ENCODE measurements around the gene HERC4. TPM values are rescaled to one million over a fixed set of nuclear protein-coding genes. Genes with fewer than 3 reads are reported as not detected.
A peak's percentile ranks its signal among the peaks of the same experiment; 100 is the strongest.

The HERC4 gene
- total RNA-seq, 1 donor from 2014 or later, result 56.9 TPM

DNA sequence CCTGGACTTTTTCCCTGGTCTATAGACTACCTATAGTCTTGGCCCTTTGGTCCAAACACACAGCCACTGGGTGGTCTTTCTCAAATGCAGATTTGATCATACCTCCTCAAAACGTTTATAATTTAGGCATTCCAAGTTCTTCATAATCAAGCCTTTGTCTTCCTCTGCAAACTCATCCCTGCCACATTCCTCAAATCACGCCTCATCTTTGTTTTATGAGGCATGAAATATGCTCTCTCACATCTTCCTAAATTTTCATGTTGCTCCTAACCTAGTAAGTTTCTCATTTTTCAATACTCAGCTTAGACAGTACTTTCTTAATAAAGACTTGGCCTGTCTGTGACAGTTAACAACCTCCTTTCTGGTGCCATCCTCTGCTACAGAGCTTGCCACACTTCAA is 10.9 kb upstream of the HERC4 start:
- DNase-seq (ENCODE audit: low read depth) (no peak), FAIRE-seq (no peak)
- Mint-ChIP-seq H3K9me3 (ENCODE audit: unreplicated experiment) (no peaks in the 10 kb centered on the region), H3K27ac (ENCODE audit: unreplicated experiment) (no peak overlapping the region), H3K4me3 (ENCODE audit: unreplicated experiment) (no peak overlapping the region), H3K36me3 (ENCODE audit: low read depth, unreplicated experiment) (no peaks in the 10 kb centered on the region), H3K27me3 (ENCODE audit: low read depth, unreplicated experiment) (no peaks in the 10 kb centered on the region), H3K4me1 (ENCODE audit: low read depth, unreplicated experiment) (peaks cover 7% of the 10 kb centered on the region)
- Histone ChIP-seq H2AFZ (ENCODE audit: low read depth, low read length) (peak overlapping the region; percentile 20), H3K79me2 (ENCODE audit: insufficient read depth, low read length) (no peaks in the 10 kb centered on the region), H4K20me1 (ENCODE audit: insufficient read depth, low read length) (no peaks in the 10 kb centered on the region), H3K4me3 (ENCODE audit: insufficient read depth, low read depth, low read length) (no peak overlapping the region), H3K4me1 (ENCODE audit: insufficient read depth, low read length) (peaks cover 9% of the 10 kb centered on the region), H3K27me3 (ENCODE audit: insufficient read depth, low read length) (no peaks in the 10 kb centered on the region), H3K27ac (ENCODE audit: low read depth, low read length) (no peak overlapping the region), H3K9ac (ENCODE audit: low read length) (no peak overlapping the region), H3K9me3 (ENCODE audit: insufficient read depth, low read depth, low read length) (no peaks in the 10 kb centered on the region), H3K4me2 (ENCODE audit: low read length) (no peak overlapping the region), H3K36me3 (ENCODE audit: insufficient read depth, low read length) (no peaks in the 10 kb centered on the region)
- TF ChIP-seq EZH2 (IDR thresholded peaks at IDR 0.05; ENCODE audit: insufficient read depth, low read length), result no peak

DNA sequence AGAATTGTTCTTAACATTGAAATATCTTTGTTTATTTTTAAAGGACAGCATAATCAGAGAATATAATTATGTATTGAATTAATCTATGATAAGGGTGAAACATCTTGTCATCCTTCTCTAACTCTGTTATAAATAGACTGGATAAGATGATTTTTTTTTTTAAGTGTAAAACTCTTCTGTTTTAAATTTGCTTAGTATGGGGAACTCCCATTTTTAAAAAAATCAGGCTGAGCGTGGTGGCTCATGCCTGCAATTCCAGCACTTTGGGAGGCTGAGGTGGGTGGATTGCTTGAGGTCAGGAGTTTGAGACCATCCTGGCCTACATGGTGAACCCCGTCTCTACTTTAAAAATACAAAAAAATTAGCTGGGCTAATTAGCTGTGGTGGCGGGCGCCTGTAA is 9.4 kb upstream of the HERC4 start:
- no peaks in the 10 kb centered on the region for H3K36me3 Mint-ChIP-seq (ENCODE audit: low read depth, unreplicated experiment)
- Histone ChIP-seq H3K4me2 (ENCODE audit: low read length) (no peak overlapping the region), H3K27ac (ENCODE audit: low read depth, low read length) (no peak overlapping the region), H3K9me3 (ENCODE audit: insufficient read depth, low read depth, low read length) (no peaks in the 10 kb centered on the region), H3K79me2 (ENCODE audit: insufficient read depth, low read length) (no peaks in the 10 kb centered on the region), H4K20me1 (ENCODE audit: insufficient read depth, low read length) (no peaks in the 10 kb centered on the region), H3K4me1 (ENCODE audit: insufficient read depth, low read length) (peaks cover 9% of the 10 kb centered on the region), H3K36me3 (ENCODE audit: insufficient read depth, low read length) (no peaks in the 10 kb centered on the region), H2AFZ (ENCODE audit: low read depth, low read length) (no peak overlapping the region), H3K4me3 (ENCODE audit: insufficient read depth, low read depth, low read length) (no peak overlapping the region), H3K27me3 (ENCODE audit: insufficient read depth, low read length) (no peaks in the 10 kb centered on the region), H3K9ac (ENCODE audit: low read length) (no peak overlapping the region)
- TF ChIP-seq CTCF (IDR thresholded peaks at IDR 0.05; ENCODE audit: insufficient read depth, low read depth, low read length) (no peak), EZH2 (IDR thresholded peaks at IDR 0.05; ENCODE audit: insufficient read depth, low read length) (no peak)
- H3K4me3 Mint-ChIP-seq (ENCODE audit: unreplicated experiment), result no peak overlapping the region
- FAIRE-seq, result no peak
- no peaks in the 10 kb centered on the region for H3K9me3 Mint-ChIP-seq (ENCODE audit: unreplicated experiment)
- no peaks in the 10 kb centered on the region for H3K27me3 Mint-ChIP-seq (ENCODE audit: low read depth, unreplicated experiment)
- H3K27ac Mint-ChIP-seq (ENCODE audit: unreplicated experiment), result no peak overlapping the region
- DNase-seq (ENCODE audit: low read depth), result no peak
- peaks cover 7% of the 10 kb centered on the region for H3K4me1 Mint-ChIP-seq (ENCODE audit: low read depth, unreplicated experiment)

- H3K9me3 Mint-ChIP-seq (ENCODE audit: unreplicated experiment), result no peaks in the 10 kb centered on the region
- Histone ChIP-seq H3K36me3 (ENCODE audit: insufficient read depth, low read length) (no peaks in the 10 kb centered on the region), H4K20me1 (ENCODE audit: insufficient read depth, low read length) (no peaks in the 10 kb centered on the region), H3K27ac (ENCODE audit: low read depth, low read length) (no peak overlapping the region), H3K4me1 (ENCODE audit: insufficient read depth, low read length) (peaks cover 9% of the 10 kb centered on the region), H3K27me3 (ENCODE audit: insufficient read depth, low read length) (no peaks in the 10 kb centered on the region), H3K4me3 (ENCODE audit: insufficient read depth, low read depth, low read length) (no peak overlapping the region), H3K9ac (ENCODE audit: low read length) (no peak overlapping the region), H3K4me2 (ENCODE audit: low read length) (no peak overlapping the region), H3K79me2 (ENCODE audit: insufficient read depth, low read length) (no peaks in the 10 kb centered on the region), H3K9me3 (ENCODE audit: insufficient read depth, low read depth, low read length) (no peaks in the 10 kb centered on the region), H2AFZ (ENCODE audit: low read depth, low read length) (no peak overlapping the region)
- peaks cover 7% of the 10 kb centered on the region for H3K4me1 Mint-ChIP-seq (ENCODE audit: low read depth, unreplicated experiment)
- DNase-seq (ENCODE audit: low read depth), result no peak
- H3K4me3 Mint-ChIP-seq (ENCODE audit: unreplicated experiment), result no peak overlapping the region
- H3K27ac Mint-ChIP-seq (ENCODE audit: unreplicated experiment), result no peak overlapping the region
- H3K36me3 Mint-ChIP-seq (ENCODE audit: low read depth, unreplicated experiment), result no peaks in the 10 kb centered on the region
- no peaks in the 10 kb centered on the region for H3K27me3 Mint-ChIP-seq (ENCODE audit: low read depth, unreplicated experiment)
- FAIRE-seq, result peak; percentile 13
- TF ChIP-seq CTCF (IDR thresholded peaks at IDR 0.05; ENCODE audit: insufficient read depth, low read depth, low read length) (no peak), EZH2 (IDR thresholded peaks at IDR 0.05; ENCODE audit: insufficient read depth, low read length) (no peak)
Observed at GRCh38 chr10:68083953-68084352, 8.9 kb upstream of the HERC4 start.

All from astrocyte (in vitro differentiated cells and primary cell).